KG1 (cell line): ENCODE data around the gene TARBP1.
"Not testable (repeated sequence)": the region's sequence is repeated elsewhere in the genome, so short reads cannot be mapped to it uniquely, and the experiment has no call there.

Source experiments
- DNase-seq: peaks from one replicate; lab custom pipeline; 2025; lab: John Stamatoyannopoulos, UW

The TARBP1 gene

DNA sequence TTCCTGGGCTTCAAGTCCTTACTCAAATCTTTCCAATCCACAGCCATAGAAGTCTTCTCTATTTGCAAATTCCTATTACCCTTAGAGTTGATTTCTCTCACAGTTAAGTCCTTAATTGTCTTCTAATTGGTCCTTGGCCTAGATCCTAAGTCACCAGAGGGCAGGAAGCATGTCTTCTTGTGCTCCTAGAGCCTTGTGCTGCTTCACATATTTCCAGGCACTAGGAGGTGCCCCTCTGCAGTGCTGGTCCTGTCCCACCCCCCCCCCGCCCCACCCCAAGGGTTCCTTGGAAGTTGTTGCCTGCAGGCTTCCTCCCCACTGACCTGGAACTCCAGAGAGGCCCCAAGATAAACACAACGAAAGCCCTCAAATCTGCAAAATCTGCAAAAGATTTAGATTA is 28.1 kb upstream of the TARBP1 start:
- no peak for DNase-seq

DNA sequence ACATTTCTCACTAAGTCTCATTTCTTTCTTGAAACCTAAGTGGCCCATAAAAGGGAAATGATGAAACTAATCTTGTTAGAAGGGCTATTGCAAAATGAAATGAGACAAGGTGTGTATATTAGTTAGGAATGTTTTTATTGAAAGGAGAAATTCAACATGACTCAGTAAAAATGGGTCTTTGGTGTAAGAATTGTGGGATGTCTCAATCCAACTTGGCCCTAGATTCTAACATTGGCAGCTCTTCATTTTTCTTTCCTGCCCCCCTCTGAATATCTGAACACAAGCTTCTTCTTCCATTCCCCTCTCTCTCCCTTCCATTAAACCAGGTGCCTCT is 26.8 kb upstream of the TARBP1 start:
- DNase-seq = no peak

DNA sequence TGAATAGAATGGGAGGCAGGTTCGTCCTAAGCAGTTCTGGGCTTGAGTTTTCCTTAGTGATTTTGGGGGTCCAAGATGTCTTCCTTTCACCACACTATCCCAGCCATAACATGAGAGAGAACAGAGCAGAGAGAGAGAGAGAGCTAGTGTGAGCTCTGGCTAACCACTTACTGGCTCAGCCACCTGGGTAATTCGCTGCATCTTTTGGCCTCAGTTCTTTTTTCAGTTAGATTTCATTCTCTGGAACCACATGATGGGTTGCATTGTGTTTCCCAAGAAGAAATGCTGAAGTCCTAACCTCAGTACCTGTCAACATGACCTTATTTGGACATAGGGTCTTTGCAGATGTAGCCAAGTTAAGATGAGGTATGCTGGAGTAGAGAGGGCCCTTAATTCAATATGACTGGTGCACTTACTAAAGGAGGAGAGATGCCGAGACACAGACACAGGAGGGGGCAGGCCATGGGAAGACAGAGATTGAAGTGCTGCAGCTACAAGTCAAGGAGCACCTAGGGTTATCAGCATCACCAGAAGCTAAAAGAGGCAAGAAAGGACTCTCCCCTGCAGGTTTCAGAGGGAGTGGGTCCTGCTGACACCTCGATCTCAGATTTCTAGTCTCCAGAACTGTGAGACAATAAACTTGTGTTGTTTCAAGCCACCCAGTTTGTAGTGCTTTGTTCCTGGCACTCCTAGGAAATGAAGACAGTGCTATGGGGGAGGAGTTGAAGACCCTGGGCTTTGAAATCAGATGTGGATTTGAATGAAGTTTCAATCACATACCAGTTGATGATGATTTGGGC is 26.2 kb upstream of the TARBP1 start:
- DNase-seq = no peak

DNA sequence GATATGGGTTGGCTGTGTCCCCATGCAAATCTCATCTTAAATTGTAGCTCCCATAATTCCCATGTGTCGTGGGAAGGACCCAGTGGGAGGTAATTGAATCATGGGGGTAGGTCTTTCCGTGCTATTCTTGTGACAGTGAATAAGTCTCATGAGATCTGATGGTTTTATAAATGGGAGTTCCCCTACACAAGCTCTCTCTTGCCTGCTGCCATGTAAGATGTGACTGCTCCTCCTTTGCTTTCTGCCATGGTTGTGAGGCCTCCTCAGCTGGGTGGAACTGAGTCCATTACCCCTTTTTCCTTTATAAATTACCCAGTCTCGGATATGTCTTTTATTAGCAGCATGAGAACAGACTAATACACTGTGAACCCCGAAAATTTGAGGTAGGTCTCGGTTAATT is 25.3 kb upstream of the TARBP1 start:
- not testable (repeated sequence) for DNase-seq

GRCh38 chr1:234503193-234504050 is 24.4 kb upstream of the TARBP1 start:
- no peak for DNase-seq

DNA sequence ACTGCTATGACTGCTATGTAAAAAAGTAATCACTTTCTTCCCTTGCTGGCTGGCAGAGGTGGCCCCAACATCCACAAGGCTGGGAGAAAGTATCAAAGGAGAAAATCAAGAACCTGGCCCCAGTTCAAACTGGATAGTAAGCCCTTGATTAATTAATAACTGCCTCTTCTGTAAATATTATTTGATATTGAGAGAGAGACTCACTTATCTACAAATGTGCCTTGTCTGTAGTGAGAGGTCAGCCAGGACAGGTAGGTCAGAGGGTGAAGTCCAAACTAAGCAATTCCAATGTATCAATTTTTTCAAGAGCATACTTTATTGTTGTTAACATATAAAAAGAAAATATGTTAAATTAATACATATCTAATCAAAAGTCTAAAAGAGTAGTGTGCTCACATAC is 23.8 kb upstream of the TARBP1 start:
- no peak for DNase-seq

GRCh38 chr1:234500269-234500668 is 21.3 kb upstream of the TARBP1 start:
- no peak for DNase-seq

DNA sequence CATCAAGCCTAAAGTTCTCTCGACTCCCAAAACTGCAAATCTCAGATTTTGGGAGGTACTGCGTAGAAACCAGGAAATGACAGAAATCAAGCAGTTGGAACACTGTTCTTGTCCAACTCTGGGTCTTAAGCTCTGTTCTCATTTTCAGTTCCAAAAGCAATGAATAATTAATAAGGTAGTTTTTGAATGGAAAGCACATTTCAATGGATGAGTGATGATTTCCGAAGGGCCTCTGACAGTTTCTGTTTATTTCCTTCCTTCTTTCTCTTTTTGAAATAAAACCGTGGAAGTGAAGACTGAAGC is 20.9 kb upstream of the TARBP1 start:
- DNase-seq = no peak

- peak; percentile 78 for DNase-seq
Measured at GRCh38 chr1:234499119-234499942, 20.4 kb upstream of the TARBP1 start.

DNA sequence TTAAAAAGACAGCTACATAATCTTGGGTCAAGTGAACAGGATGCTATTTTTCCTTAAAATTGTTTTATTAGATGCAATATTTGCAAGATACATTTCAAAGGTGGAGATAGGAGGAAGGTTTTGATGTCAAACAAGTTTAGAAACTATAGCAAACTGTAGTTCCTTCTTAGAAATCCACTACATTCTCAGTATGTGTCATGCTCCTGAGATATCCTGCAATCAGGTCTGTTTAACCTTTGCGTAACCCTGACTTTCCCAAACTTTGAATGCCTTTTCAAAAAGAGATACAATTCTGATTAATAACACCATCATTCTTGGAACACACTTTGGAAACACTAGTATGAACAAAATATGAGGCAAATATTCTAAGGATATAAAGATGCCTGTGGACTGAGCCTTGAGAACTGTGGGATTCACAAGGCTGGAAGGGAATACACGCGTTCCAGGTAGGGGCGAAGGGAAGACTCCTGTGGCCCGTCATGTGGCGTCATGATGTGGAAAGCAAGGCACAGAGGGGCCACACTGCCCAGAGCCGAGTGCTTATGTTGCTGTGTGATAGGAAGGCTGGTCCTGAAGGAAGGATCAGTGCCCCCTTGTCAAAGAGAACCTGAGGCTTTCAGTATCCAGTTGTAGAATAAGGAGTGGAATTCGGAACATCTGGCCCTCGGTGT is 19.6 kb upstream of the TARBP1 start:
- DNase-seq = no peak

DNA sequence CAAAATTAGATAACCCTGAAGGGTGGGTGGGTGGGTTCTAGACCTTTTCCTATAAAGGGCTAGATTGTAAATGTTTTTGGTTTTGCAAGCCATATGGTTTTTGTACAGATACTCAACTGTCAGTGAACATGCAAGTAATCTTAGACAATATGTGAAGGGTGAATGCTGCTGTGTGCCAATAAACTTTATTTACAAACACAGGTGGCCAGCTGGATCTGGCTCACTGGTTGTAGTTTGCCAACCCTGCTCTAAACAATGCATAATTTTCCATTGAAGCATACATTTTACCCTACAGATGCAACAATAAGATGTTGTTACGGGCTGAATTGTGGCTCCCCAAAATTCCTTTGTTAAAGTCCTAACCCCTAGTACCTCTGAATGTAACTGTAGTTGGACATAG is 18.6 kb upstream of the TARBP1 start:
- DNase-seq = no peak

DNA sequence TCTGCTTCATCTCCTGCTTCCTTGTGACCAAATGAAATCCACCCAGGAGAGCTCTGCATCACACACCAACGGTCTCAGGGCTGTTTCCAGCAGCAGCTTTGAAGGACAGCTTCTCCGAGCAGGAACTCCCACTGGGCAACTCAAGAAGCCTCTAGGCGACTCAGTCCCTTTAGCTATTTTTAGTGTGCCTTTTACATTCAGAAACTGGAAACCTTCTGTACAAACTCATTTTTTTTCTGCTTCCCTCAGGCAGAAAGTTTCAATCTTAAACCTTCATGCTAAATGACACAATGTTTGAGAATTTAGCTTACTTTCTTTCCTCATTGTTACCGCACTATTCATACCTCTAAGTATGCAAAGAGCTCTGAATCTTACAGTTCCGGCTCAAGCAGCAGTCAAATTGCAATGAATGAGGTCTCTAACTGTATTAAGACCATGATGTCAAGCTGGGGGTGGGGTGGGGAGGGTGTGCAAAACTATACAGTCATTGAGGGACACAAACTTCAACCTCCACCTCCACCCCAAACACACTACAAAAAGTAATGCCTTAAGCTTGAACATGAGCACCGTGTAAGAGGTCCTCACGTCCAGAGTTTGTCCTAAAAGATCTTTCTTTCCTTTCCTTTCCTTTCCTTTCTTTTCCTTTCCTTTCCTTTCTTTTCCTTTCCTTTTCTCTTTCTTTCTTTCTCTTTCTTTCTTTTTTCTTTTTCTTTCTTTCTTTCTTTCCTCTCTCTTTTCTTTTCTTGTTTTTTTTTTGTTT is 16.4 kb upstream of the TARBP1 start:
- no peak for DNase-seq

DNA sequence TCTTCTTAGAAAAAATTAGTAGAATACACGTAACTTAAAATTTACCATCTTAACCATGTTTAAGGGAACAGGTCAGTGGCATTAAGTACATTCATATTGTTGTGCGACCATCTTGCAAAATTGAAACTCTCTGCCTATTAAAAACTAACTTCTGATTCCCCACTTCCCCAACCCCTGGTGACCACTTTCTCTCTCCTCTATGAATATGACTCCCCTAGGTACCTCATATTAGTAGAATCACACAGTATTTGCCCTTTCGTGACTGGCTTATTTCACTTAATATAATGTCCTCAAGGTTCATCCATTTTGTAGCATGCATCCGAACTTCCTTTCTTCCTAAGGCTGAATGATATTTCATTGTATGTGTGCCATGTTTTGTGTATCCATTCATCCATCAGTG is 15.1 kb upstream of the TARBP1 start:
- no peak for DNase-seq

DNA sequence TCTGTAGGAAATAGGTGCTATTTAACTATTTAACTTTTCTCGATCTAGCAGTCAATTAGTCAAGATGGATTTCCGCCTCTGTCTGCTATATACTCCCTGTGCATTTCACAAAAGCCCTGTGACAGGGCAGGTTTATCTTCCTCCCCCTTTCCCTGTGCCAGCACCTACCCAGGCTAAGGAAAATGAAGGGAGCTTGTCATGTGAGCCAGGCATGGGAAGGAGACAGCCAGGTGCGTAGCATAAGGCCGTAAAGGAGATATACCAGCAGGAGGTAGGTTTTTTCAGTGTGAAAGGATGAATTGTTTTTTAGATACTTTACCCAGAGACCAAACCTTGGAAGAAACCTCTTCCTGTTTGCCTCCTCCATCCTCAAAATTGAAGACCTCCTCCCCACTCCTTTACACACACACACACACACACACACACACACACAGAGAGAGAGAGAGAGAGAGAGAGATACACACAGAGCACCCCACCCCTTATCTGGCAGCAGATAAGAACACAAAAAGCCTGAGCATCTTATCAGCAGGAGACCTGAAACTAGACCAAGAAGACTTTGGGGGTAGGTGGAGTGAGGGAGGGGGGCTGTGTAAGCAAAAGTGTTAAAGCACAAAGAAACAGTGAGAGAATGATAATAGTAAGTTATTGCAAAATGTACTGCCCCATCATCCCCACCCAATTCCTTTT is 12.0 kb upstream of the TARBP1 start:
- no peak for DNase-seq

DNA sequence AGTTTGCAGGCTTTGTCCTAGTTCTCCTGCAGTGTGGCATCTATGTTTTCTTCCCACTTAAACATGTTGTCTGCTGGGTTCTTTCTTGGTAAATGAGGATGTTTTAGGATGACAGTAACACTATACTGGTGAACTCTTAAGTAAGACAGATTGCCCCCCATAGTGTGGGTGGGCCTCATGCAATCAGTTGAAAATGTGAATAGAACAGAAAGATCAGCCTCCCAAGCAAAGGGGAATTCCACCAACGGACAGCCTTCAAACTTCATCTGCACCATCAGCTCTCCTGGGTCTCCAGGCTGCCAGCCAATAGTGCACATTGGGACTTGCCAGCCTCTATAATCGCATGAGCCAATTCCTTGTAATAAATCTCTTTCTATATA is 10.7 kb upstream of the TARBP1 start:
- DNase-seq = no peak

GRCh38 chr1:234489007-234489697 is 10.2 kb upstream of the TARBP1 start:
- DNase-seq = no peak

- DNase-seq = no peak
Measured at GRCh38 chr1:234488054-234489006, 9.4 kb upstream of the TARBP1 start.

DNA sequence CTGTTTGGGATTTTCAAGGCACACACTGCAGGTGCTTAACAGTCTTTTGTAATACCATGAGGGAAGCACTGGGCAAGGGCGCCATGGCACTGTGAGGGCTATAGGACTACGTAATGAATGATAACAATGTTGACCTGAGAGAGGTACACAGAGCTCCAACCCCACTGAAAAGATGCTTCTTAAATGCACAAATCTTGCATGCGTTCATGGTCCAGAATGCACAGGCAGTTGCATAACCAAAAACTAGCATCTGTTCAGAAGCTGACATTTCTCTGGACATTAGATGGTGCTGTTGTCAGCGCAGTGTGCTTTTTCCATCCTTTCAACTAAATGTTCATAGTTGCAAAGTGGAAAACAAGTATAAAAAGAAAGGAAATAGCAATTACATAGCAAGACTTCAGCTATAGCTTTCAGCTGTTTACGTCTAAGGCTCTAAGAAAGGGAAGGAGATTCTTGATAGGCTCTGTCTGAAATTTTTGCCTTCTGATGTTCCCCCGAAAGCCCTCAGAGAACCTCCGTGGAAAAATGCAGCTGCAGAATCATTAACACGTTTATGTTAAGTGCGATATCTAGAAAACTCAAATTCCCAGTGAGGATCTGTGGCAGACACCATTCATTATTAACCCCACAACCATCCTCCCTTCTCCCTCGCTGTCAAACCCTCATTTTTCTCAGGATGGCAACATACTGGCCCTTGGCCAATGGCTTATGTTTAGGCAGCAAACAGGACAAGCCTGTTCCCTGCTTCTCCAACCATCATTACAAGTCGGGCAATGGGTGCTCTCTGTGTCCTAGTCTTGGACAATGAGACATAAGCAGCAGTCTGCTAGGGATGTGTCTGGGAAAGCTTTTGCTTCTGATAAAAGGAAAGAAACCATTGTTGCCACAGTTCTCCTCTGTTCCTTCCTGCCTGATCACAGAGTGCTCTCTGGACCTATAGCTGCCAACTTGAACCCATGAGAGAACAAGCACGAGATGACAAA is 8.2 kb upstream of the TARBP1 start:
- no peak for DNase-seq
